ENCODE results near the gene LRRC8D. TPM values are rescaled to one million over a fixed set of nuclear protein-coding genes. Genes with fewer than 3 reads are reported as not detected.

The LRRC8D gene
- total and polyA plus RNA-seq, 4 donors, result 7.1 to 17.4 (median 14.4) TPM

GRCh38 chr1:89887713-89888112 lies 66.9 kb downstream of the LRRC8D start:
- WGBS, result 97% methylated on average over 1 of the region's 1 CpG
- TF ChIP-seq GABPA (IDR thresholded peaks at IDR 0.05 in 1 of 2, conservative IDR thresholded peaks at IDR 0.05 in 1 of 2), result no peak
- H3K9ac ChIP-seq (ENCODE audit: low read depth in 1 of 2, low read length in 2 of 2), result no peak overlapping the region
- DNase-seq (ENCODE audit: low spot score), result no peak
- H3K36me3 ChIP-seq (ENCODE audit: control insufficient read depth in 4 of 4, insufficient read depth in 3 of 4, low read depth in 1 of 4, low read length in 3 of 4), result peaks cover 0 to 2% (median 0%) of the 10 kb centered on the region in 4 donors
- H3K4me3 ChIP-seq (ENCODE audit: low read depth in 1 of 3, low read length in 3 of 3), result no peak overlapping the region
- no peak overlapping the region for H3K27ac ChIP-seq (ENCODE audit: low read depth in 1 of 2, low read length in 2 of 2)
- H3K9me3 ChIP-seq (ENCODE audit: control insufficient read depth in 4 of 4, low read length in 3 of 4), result no peaks in the 10 kb centered on the region
- H3K27me3 ChIP-seq (ENCODE audit: control insufficient read depth in 4 of 4, insufficient read depth in 4 of 4, low read length in 3 of 4), result no peaks in the 10 kb centered on the region
- H3K4me1 ChIP-seq (ENCODE audit: control insufficient read depth in 4 of 4, insufficient read depth in 4 of 4, low read length in 3 of 4), result peaks cover 0 to 8% (median 4%) of the 10 kb centered on the region in 4 donors

DNA sequence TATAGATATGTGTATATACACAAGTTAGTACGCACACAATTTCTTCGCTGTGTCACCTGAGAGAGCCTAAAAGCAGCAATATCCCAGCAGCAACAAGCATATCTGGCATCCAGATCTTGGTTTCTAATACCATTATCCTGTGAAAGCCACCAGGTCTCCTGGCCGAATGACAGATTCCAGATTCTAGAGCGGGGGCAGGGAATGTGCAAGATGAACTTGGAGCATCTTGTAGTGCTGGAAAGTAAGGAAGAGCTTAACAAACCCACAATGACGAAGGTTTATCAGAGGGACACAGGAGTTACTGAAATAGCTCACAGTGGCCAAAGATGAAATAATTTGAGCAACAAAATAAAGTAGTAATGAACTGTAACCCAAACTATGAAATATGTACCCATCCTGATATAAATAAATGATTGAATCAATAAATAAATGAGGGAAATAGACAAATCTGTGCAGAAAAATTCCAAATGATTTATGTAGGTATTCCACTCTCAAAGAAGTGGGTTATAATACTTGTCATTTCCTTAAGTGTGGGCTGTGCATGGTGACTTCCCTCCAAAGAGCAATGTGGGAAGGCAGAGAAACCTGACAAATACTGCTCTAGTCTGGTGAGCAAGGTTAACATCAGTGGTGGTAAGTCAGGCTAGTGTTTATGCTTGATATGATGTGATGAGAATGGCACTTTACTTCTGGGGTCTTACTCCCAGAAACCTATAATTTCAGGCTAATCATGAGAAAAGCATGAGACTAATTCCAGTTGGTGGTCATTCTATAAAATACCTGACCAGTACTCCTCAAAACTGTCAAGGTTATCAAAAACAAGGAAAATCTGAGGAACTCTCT lies 67.9 kb downstream of the LRRC8D start:
- WGBS, result 95% methylated on average over 5 of the region's 5 CpGs
- Histone ChIP-seq H3K9ac (ENCODE audit: low read depth in 1 of 2, low read length in 2 of 2) (no peak overlapping the region), H3K36me3 (ENCODE audit: control insufficient read depth in 4 of 4, insufficient read depth in 3 of 4, low read depth in 1 of 4, low read length in 3 of 4) (peaks cover 0 to 2% (median 0%) of the 10 kb centered on the region in 4 donors), H3K27ac (ENCODE audit: low read depth in 1 of 2, low read length in 2 of 2) (no peak overlapping the region), H3K9me3 (ENCODE audit: control insufficient read depth in 4 of 4, low read length in 3 of 4) (no peaks in the 10 kb centered on the region), H3K4me1 (ENCODE audit: control insufficient read depth in 4 of 4, insufficient read depth in 4 of 4, low read length in 3 of 4) (peaks cover 0 to 8% (median 4%) of the 10 kb centered on the region in 4 donors), H3K4me3 (ENCODE audit: low read depth in 1 of 3, low read length in 3 of 3) (no peak overlapping the region), H3K27me3 (ENCODE audit: control insufficient read depth in 4 of 4, insufficient read depth in 4 of 4, low read length in 3 of 4) (no peaks in the 10 kb centered on the region)
- DNase-seq (ENCODE audit: low spot score), result no peak
- TF ChIP-seq RAD21 (IDR thresholded peaks at IDR 0.05), result no peak
- TF ChIP-seq NR2F2 (IDR thresholded peaks at IDR 0.05), result no peak
- no peak for TF ChIP-seq HNF4A (conservative IDR thresholded peaks at IDR 0.05)
- TF ChIP-seq EGR1 (IDR thresholded peaks at IDR 0.05; ENCODE audit: low read depth in 2 of 2), result no peak
- TF ChIP-seq ZBTB33 (IDR thresholded peaks at IDR 0.05), result no peak
- no peak for TF ChIP-seq HNF4G (IDR thresholded peaks at IDR 0.05)
- TF ChIP-seq ATF3 (IDR thresholded peaks at IDR 0.05), result no peak
- TF ChIP-seq RXRA (IDR thresholded peaks at IDR 0.05), result no peak
- TF ChIP-seq GABPA (IDR thresholded peaks at IDR 0.05 in 1 of 2, conservative IDR thresholded peaks at IDR 0.05 in 1 of 2), result no peak
- TF ChIP-seq CTCF (IDR thresholded peaks at IDR 0.05; ENCODE audit: low read depth, low read length, missing input control), result no peak

GRCh38 chr1:89889323-89889615 lies 68.4 kb downstream of the LRRC8D start:
- Histone ChIP-seq H3K9ac (ENCODE audit: low read depth in 1 of 2, low read length in 2 of 2) (no peak overlapping the region), H3K27ac (ENCODE audit: low read depth in 1 of 2, low read length in 2 of 2) (no peak overlapping the region), H3K36me3 (ENCODE audit: control insufficient read depth in 4 of 4, insufficient read depth in 3 of 4, low read depth in 1 of 4, low read length in 3 of 4) (peaks cover 0 to 2% (median 0%) of the 10 kb centered on the region in 4 donors), H3K4me3 (ENCODE audit: low read depth in 1 of 3, low read length in 3 of 3) (no peak overlapping the region), H3K4me1 (ENCODE audit: control insufficient read depth in 4 of 4, insufficient read depth in 4 of 4, low read length in 3 of 4) (peaks cover 0 to 8% (median 4%) of the 10 kb centered on the region in 4 donors), H3K27me3 (ENCODE audit: control insufficient read depth in 4 of 4, insufficient read depth in 4 of 4, low read length in 3 of 4) (no peaks in the 10 kb centered on the region), H3K9me3 (ENCODE audit: control insufficient read depth in 4 of 4, low read length in 3 of 4) (no peaks in the 10 kb centered on the region)
- DNase-seq (ENCODE audit: low spot score), result no peak
- TF ChIP-seq, protein P1, sequence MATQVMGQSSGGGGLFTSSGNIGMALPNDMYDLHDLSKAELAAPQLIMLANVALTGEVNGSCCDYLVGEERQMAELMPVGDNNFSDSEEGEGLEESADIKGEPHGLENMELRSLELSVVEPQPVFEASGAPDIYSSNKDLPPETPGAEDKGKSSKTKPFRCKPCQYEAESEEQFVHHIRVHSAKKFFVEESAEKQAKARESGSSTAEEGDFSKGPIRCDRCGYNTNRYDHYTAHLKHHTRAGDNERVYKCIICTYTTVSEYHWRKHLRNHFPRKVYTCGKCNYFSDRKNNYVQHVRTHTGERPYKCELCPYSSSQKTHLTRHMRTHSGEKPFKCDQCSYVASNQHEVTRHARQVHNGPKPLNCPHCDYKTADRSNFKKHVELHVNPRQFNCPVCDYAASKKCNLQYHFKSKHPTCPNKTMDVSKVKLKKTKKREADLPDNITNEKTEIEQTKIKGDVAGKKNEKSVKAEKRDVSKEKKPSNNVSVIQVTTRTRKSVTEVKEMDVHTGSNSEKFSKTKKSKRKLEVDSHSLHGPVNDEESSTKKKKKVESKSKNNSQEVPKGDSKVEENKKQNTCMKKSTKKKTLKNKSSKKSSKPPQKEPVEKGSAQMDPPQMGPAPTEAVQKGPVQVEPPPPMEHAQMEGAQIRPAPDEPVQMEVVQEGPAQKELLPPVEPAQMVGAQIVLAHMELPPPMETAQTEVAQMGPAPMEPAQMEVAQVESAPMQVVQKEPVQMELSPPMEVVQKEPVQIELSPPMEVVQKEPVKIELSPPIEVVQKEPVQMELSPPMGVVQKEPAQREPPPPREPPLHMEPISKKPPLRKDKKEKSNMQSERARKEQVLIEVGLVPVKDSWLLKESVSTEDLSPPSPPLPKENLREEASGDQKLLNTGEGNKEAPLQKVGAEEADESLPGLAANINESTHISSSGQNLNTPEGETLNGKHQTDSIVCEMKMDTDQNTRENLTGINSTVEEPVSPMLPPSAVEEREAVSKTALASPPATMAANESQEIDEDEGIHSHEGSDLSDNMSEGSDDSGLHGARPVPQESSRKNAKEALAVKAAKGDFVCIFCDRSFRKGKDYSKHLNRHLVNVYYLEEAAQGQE (IDR thresholded peaks at IDR 0.05), result no peak
- no peak for TF ChIP-seq YY1 (IDR thresholded peaks at IDR 0.05)
- TF ChIP-seq ZBTB33 (IDR thresholded peaks at IDR 0.05), result no peak
- TF ChIP-seq SP1 (IDR thresholded peaks at IDR 0.05), result no peak
- no peak for TF ChIP-seq FOXA1 (IDR thresholded peaks at IDR 0.05)
- TF ChIP-seq MAX (IDR thresholded peaks at IDR 0.05), result no peak
- TF ChIP-seq TAF1 (conservative IDR thresholded peaks at IDR 0.05), result no peak
- no peak for TF ChIP-seq RXRA (IDR thresholded peaks at IDR 0.05)
- no peak for TF ChIP-seq RAD21 (IDR thresholded peaks at IDR 0.05)
- no peak for TF ChIP-seq EGR1 (IDR thresholded peaks at IDR 0.05; ENCODE audit: low read depth in 2 of 2)
- no peak for TF ChIP-seq JUND (IDR thresholded peaks at IDR 0.05)
- no peak for TF ChIP-seq NR2F2 (IDR thresholded peaks at IDR 0.05)

All from liver (tissue), 9 donors.